ENCODE data around the gene KCNJ6.

The KCNJ6 gene

DNA sequence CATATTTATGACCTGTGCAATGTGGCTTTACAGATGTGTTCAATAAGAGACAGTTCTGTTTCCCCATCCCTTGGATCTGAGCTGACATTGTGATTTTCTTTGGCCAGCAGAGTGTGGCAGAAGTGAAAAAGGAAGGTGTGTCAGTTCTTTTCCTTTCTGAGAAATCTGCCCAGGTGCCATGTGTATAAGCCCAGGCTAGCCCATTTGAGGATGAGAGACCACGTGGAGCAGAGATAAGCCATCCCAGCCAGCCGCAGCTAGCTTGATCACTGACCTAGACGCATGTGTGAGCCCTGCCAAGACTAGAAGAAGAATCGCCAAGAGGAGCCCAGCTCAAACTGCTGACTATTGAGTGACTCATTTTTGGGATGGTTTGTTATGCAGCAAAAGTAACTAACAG is 127.8 kb downstream of the KCNJ6 start:
- no peak overlapping the region for H3K4me3 ChIP-seq (ENCODE audit: control insufficient read depth, low read depth, low read length)
- TF ChIP-seq, protein P1, sequence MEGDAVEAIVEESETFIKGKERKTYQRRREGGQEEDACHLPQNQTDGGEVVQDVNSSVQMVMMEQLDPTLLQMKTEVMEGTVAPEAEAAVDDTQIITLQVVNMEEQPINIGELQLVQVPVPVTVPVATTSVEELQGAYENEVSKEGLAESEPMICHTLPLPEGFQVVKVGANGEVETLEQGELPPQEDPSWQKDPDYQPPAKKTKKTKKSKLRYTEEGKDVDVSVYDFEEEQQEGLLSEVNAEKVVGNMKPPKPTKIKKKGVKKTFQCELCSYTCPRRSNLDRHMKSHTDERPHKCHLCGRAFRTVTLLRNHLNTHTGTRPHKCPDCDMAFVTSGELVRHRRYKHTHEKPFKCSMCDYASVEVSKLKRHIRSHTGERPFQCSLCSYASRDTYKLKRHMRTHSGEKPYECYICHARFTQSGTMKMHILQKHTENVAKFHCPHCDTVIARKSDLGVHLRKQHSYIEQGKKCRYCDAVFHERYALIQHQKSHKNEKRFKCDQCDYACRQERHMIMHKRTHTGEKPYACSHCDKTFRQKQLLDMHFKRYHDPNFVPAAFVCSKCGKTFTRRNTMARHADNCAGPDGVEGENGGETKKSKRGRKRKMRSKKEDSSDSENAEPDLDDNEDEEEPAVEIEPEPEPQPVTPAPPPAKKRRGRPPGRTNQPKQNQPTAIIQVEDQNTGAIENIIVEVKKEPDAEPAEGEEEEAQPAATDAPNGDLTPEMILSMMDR (IDR thresholded peaks at IDR 0.05; ENCODE audit: control insufficient read depth, insufficient read depth, low read depth, low read length, missing control alignments), result no peak
- DNase-seq (ENCODE audit: low read depth), result no peak

DNA sequence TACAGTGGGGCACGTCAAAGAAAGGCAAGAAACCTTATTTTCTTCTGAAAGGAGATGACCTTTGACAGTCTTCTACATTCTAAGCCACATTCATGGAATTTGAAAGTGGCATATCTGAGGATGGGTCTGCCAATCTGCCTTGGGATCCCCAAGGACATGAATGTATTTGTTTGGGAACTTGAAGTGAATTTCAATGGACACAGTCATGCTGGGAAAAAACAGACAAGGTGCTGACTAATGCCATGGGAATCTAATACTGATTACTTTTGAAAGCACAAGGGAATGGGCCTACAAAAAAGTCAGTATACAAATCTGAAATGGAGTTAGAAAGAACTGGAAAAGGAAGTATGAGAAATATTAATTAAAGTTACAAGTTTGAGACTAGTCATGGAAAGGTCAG is 128.8 kb downstream of the KCNJ6 start:
- TF ChIP-seq, protein P1 (IDR thresholded peaks at IDR 0.05; ENCODE audit: control insufficient read depth, insufficient read depth, low read depth, low read length, missing control alignments), result no peak
- no peak overlapping the region for H3K4me3 ChIP-seq (ENCODE audit: control insufficient read depth, low read depth, low read length)
- DNase-seq (ENCODE audit: low read depth), result peak; percentile 52

DNA sequence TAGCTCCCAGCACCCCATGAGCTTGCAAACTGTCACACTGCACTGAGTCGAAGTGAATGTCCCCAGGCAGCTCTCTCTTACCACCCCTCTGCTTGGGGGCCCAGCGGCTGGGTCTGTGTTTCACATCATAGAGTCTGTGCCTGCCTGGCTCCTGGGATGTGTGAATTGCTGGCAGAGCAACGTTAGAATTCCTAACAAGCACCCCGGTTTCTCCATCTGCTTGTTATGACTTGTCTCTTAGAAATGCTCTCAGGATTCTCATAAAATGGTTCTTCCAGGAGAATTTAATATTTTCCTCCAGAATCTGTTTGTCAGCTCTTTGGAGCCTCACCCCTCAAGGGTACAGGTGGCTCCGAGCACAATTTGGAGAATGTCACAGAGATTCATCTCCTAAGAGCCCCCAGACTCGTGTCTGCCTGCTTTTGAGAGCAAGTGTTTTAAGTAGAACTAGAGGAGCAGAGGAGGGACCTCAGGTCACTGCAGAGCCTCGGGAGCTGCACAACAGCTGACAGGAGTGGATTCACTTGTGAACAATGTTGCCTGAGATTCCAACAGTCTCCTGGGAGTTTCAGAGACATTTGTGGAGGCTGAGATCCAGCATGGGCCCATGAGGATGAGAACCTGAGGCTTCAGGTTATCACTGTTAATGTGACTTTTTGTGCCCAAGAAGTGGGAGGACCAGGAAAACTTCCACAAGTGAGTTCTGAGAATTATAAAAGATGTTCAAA is 131.5 kb downstream of the KCNJ6 start:
- H3K4me3 ChIP-seq (ENCODE audit: control insufficient read depth, low read depth, low read length), result no peak overlapping the region
- no peak for DNase-seq (ENCODE audit: low read depth)
- TF ChIP-seq, protein P1 (IDR thresholded peaks at IDR 0.05; ENCODE audit: control insufficient read depth, insufficient read depth, low read depth, low read length, missing control alignments), result no peak

DNA sequence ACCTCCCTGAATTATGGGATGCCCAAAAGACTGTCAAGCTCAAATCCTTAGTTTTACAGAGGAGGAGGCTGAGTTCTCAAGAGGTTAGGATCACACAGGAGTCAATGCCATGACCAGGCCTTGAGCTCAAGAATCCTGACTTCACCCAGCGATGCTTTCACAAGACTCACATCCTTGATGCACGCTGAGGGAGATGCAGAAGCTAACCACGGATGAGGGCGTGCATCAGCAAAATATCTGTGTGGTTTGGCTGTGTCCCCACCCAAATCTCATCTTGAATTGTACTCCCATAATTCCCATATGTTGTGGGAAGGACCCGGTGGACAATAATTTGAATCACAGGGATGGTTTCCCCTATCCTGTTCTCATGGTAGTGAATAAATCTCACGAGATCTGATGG is 133.2 kb downstream of the KCNJ6 start:
- TF ChIP-seq, protein P1 (IDR thresholded peaks at IDR 0.05; ENCODE audit: control insufficient read depth, insufficient read depth, low read depth, low read length, missing control alignments), result no peak
- DNase-seq (ENCODE audit: low read depth), result no peak
- H3K4me3 ChIP-seq (ENCODE audit: control insufficient read depth, low read depth, low read length), result no peak overlapping the region

DNA sequence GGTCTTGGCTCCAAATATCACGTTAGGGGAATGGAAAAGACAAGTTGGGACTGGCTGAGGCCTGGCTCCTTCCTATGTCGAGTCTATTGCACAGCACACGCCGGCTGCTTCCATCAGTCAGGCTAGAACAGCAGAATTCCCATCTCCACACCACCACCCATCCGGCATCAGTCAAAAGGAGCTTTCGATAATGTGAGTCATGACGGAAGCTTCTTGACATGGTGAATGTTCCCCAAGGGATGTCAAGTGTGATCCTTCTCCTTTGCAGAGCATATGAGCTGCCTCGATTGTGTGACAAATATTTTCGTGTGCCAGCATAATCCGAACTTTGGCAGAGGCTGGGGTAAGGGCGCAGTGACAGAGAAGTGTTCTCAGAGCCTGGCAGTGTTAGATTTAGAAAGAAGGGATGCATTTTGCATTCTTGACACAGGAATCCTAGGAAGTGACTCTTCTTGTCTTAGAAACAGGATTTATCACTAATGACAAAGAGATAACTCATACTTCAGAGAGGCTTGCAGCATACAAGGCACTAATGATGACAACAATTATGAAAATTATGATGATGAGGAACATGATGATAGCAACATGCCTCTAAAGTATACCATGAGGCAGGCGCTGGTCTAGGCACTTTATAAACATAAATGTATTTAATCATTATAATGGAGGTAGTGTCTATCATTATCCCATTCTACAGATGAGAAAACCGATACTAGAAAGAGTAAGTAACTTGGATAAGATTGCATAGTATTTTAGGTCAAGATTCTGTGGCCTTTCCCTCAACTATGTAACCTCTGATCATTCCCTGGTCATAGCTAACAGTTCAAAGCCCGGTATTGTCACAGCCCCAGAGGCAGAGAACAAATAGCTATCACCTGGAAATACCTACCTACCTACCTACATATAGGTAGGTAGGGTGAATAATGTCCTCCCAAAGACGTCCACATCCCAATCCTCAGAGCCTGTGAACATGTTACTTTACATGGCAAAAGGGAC is 135.0 kb downstream of the KCNJ6 start:
- no peak for DNase-seq (ENCODE audit: low read depth)

DNA sequence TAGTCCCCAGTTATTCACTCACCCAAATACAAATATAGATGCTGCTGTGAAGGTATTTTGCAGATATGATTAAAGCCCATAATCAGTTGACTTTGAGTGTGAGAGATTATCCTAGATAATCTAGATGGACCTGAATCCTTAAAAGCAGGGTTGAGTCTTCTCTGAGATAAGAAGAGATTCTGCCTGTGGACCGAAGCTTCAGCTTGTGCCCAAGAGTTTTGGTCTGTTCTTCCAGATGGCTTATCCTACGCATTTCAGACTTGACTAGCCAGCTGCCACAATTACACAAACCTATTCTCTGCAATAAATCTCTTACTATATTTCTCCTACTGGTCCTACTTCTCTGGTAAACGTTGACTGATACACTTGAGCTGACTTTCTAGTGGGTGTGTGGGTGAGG is 145.1 kb downstream of the KCNJ6 start:
- DNase-seq (ENCODE audit: low read depth), result no peak
- TF ChIP-seq, protein P1 (IDR thresholded peaks at IDR 0.05; ENCODE audit: control insufficient read depth, insufficient read depth, low read depth, low read length, missing control alignments), result no peak
- H3K4me3 ChIP-seq (ENCODE audit: control insufficient read depth, low read depth, low read length), result no peak overlapping the region

More for the DNA sequence above, 135.0 kb downstream of the KCNJ6 start:
- no peak overlapping the region for H3K4me3 ChIP-seq (ENCODE audit: control insufficient read depth, low read depth, low read length)
- TF ChIP-seq, protein P1 (IDR thresholded peaks at IDR 0.05; ENCODE audit: control insufficient read depth, insufficient read depth, low read depth, low read length, missing control alignments), result no peak

Measured in AG09309 (cell line).